HG02588 (cell line): ENCODE results near the gene CACNA2D2.

Experiments
- ATAC-seq: cut with Tn5 transposase; IDR thresholded peaks from one replicate; pipeline ENCODE4 v1.9.1; 2021; ENCODE audit warnings: mild to moderate bottlenecking, moderate library complexity; ENCODE audit not compliant: unreplicated experiment

The CACNA2D2 gene

DNA sequence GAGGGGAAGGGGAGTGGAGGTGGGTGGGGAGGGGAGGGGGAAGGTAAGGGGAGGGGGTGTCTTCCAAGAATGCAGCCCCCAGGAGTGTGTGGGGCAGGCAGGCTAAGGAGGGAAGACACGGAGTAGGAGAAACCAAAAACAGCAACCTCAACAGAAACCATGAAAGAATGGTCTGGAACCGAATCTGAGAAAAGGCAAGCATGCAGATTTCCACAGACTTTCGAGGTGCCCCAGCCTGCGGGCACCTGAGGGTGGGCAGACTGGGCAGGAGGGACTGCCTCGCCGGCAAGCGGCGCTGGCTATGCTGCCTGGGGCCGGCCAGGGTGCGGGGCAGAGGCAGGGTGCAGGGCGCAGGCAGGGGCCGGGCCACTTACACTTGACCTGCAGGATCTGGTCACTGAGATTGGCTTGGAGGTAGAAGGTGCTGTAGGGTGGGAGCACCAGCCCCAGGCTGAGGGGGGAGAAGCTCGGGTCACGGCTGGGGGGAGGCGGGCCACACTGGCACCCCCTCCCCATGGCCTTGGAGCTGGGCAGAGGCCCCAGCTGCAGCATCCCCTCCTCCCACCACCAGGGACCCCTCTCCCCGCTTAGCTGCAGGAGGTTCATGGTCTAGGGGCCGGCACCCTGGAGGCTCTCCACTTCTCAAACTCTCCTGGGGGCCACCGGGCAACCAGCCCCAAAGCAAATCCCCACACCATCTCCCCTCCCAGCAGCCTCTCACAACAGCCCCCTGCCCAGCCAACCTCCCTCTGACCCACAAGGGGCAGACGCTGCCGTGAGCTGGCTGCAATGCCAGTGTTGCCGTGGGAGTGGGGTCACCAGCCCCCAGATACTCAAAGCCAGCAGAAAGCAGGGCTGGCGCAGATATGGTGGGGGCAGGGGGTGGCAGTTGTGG is 128.8 kb downstream of the CACNA2D2 start:
- ATAC-seq, result no peak

- no peak for ATAC-seq
Observed at GRCh38 chr3:50373146-50374051, 130.0 kb downstream of the CACNA2D2 start.

GRCh38 chr3:50372349-50372748 is 131.1 kb downstream of the CACNA2D2 start:
- ATAC-seq, result no peak

DNA sequence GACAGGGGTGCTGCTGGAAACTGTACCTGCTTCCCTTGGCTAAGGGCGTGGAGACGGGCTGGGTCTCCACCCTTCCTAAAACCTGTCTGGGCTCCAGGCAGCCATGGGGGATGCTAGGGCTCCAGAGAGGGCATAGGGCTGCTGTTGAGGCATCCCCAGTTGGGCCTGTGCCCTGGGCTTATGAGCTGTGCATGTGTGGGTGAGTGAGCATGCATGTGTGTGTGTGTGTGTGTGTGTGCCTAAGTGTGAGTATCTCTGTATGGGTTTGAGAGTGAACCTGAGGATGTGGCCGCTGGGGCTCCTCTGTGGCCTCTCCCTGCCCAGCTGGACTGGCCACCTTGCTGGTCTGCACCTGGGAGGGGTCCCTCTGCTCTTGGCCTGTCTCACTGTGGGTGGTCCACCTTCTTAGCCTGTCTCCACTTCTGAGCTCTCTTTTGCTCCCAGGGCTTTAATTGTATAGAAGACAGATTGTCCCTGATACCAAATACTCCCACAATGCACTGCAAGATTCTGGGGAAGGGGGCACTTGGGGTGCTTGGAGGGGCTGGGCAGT is 132.2 kb downstream of the CACNA2D2 start:
- no peak for ATAC-seq

- no peak for ATAC-seq
Observed at GRCh38 chr3:50370594-50370993, 132.8 kb downstream of the CACNA2D2 start.

DNA sequence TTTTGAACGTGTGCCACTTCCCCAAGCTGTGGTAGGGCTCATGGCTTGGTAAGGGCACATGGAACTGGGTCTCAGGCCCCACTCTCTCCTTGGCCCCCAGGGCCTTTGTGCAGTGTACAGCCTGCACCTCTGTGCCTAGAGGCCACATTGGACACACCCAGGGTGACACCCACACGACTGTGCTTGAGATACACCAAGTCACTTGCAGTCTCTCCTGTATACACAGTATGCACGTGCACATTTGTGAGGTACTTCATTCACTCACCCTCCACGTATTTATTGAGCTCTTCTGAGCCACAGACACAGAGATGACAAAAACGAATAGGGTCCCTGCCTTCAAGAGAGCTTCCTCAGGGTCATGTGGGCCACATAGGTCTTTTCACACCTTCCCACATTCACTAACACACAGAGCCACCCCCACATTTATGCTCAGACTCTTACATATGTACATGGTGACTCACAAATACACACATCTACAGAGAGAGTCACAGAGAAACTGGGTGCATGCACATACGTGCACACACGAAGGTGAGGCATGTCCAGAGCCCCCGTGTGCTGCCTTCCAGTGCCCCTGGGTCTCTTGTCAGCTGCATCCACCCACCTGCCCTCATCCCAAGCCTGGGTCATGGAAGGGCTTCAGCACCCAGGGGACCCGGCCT is 134.3 kb downstream of the CACNA2D2 start:
- ATAC-seq, result no peak

- ATAC-seq, result no peak
Observed at GRCh38 chr3:50365842-50366220, 137.6 kb downstream of the CACNA2D2 start.

- peak; percentile 80 for ATAC-seq
Observed at GRCh38 chr3:50365080-50365841, 138.2 kb downstream of the CACNA2D2 start.

DNA sequence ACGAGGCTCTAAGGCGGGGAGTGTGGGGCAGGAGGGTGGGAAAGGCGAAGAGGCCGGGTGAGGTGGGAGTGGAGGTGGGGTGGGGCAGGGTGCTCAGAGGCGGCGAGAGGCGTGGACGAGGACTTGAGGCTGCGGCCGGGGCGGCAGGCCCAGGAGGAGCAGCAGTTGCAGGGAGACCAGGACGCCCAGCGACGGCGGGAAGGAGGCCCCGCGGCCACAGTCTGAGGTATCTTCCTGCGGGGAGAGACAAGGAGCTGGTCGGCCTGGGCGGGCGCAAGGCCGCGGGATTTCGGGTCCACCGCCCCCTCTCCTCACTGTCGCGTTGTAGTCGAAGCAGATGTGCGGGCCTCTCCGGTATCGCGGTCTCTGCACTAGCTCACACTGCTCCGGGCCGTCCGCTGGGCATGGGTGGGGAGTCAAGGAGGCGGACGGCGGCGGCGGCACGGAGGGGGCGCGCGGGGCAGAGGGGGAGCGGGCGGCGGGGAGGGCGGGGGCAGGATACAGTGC is 138.8 kb downstream of the CACNA2D2 start:
- ATAC-seq, result peak; percentile 3

GRCh38 chr3:50359760-50360110 is 143.7 kb downstream of the CACNA2D2 start:
- ATAC-seq, result peak; percentile 14

DNA sequence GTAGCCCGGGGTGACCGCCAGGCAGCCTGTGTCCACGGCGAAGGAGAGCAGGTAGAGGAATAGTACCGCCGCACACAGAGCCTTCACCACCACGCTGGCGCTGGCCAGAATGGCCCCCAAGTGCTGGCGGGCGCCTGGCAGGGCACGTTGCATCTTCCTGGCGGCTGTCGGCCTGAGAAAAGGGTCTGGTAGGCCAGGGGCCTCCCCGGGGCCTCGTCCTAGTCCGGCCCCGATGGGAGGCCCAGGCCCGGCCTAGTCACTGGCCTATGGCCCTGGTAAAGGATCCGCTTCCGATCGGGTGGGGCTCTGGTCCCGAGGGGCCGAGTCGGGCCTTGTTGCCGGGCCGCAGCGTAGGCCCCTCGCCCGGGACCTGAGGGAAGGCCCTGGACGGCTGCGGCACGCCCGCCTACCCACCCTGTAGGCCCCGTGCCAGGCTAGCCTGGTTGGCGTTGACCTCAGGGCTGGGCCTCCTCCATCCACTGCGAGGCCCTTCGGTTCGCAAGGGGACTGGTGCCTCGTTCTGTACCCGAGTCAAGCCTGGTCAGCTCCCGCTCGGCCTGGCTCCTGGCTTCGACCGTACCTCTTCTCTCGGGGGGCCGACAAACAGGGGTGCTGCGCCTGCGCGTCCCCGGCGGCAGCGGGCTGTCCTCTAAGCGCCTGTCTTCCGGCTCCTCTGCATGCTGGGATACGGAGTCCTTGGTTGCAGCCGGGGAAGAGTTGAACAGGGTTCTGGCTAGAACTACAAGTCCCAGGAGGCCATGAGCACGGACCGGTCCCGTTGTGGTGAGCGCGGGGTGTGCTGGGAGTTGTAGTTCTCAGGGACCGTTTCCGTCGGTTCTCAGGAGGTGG is 144.3 kb downstream of the CACNA2D2 start, which contains the start of gene TMEM115:
TMEM115 (minus strand) TSS at position 611 of the 849 bp plus-strand sequence; CDS start at position 153, 458 bp downstream.
- ATAC-seq, result peak; percentile 95

GRCh38 chr3:50358355-50358910 is 145.0 kb downstream of the CACNA2D2 start:
- no peak for ATAC-seq

DNA sequence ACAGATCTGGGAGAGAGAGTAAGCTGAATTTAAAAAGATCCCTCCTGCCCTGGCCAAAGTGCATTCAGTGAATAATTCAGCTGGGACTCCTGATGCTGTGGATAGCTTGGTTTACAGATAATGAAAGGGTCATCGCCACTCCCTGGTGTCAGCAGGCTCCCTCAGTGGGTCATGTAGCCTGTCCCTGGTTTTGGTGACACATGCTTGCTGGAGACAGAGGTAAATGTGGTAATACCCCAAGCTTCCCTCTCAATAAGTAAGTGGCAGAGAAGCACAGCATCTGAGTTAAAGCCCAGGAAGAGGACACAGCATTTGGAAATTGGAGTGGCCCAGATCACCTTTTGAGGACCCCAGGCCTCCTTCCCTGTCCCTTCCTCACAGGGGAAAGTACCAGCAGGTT is 146.0 kb downstream of the CACNA2D2 start:
- ATAC-seq, result no peak

- ATAC-seq, result no peak
Observed at GRCh38 chr3:50356553-50356952, 146.9 kb downstream of the CACNA2D2 start.

GRCh38 chr3:50355829-50356552 is 147.4 kb downstream of the CACNA2D2 start:
- ATAC-seq, result no peak

DNA sequence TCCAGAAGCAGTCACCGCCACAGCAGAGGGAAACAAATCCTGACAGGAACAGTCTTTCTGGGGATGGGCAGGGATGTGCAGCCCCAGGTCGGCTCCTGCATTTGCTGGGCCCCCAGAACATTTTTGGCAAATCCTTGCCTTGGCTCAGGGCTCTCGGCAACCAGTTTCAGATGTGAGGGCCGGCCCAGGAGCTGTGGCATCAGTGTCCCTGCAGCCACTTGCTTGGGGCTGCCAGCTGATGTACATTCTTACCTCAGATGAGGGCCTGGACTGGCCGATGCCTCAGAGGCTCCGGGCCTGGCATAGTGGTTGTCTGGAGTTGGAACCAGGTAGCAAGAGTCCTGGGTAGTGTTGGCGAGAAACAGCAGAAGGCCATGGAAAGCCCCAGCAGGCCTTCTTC is 148.6 kb downstream of the CACNA2D2 start:
- no peak for ATAC-seq

DNA sequence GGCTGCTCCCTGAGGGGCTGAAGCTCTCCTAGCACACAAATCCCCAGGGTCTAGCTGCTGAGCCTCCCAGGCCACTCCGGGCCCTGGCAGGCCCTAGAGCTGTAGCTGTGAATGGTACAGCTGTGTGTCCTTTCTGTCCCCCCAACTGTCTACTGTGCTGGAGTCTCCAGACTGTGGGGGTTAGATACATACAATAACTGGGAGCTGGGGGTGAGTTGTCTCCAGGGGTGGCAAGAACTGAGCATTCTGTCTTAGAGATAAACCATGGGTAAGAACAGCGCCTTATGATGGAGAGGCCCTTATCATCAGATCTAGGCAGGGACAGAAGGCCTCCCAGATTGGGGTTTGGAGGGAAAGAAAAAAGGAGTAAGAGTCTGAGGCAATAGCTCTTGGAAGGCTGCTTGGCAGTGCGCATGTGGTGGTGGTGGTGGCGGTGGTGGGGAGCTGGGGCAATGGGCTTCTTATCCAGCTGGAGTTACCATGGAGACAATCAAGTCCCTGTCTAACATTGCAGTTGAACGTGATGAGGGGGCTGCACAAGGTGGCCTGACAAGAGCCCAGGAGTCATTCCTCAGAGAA is 149.2 kb downstream of the CACNA2D2 start:
- ATAC-seq, result no peak
